ENCODE measurements around the gene SH3TC2.

GRCh38 chr5:148980731-148981130 is 82.1 kb downstream of the SH3TC2 start:
- no peak for TF ChIP-seq POLR2A (IDR thresholded peaks at IDR 0.05)
- TF ChIP-seq CTCF (IDR thresholded peaks at IDR 0.05) = no peak
